Neural cell (in vitro differentiated cells): Measurements from ENCODE around the gene TLE4. TPM values are rescaled to one million over a fixed set of nuclear protein-coding genes. Genes with fewer than 3 reads are reported as not detected.

Experiments used
- H2AFZ ChIP-seq: fragments of 200-600, 300-800 bp; sonication (generic), shearing (Covaris generic); 2 replicates; pipeline ENCODE4 v1.6.0; 2014; ENCODE audit warnings: low read depth, mild to moderate bottlenecking, antibody characterized with exemption, low read length, moderate library complexity
- H3F3A ChIP-seq: fragments of 200-600 bp; shearing (Covaris generic); 2 replicates; pipeline ENCODE4 v1.6.1; 2016; ENCODE audit warnings: mild to moderate bottlenecking, moderate library complexity, mixed read lengths, antibody characterized with exemption, low read length; ENCODE audit not compliant: insufficient read depth, poor library complexity, severe bottlenecking
- H3K27ac ChIP-seq: fragments of 200-600, 300-800 bp; sonication (generic), shearing (Covaris generic); 2 replicates; pipeline ENCODE4 v1.5.1; 2014; ENCODE audit warnings: mild to moderate bottlenecking, low read length, moderate library complexity
- H3K27me3 ChIP-seq: fragments of 300-800, 200-600 bp; sonication (generic), shearing (Covaris generic); 2 replicates; pipeline ENCODE4 v1.6.0; 2014; ENCODE audit warnings: mild to moderate bottlenecking, low read depth, low read length, moderate library complexity; ENCODE audit not compliant: insufficient read depth
- H3K36me3 ChIP-seq: fragments of 300-800, 200-600 bp; sonication (generic), shearing (Covaris generic); 2 replicates; pipeline ENCODE4 v1.5.1; 2014; ENCODE audit warnings: mild to moderate bottlenecking, antibody characterized with exemption, low read length, moderate library complexity; ENCODE audit not compliant: insufficient read depth
- H3K4me2 ChIP-seq: fragments of 300-800, 200-600 bp; sonication (generic), shearing (Covaris generic); 2 replicates; pipeline ENCODE4 v1.6.0; 2014; ENCODE audit warnings: mild to moderate bottlenecking, low read length
- H3K4me3 ChIP-seq: fragments of 300-800, 200-600 bp; sonication (generic), shearing (Covaris generic); 2 replicates; pipeline ENCODE4 v1.5.1; 2014; ENCODE audit warnings: mild to moderate bottlenecking, low read length, moderate library complexity
- H3K79me2 ChIP-seq: fragments of 200-600 bp; shearing (Covaris generic); replicated peaks from 2 replicates; pipeline ENCODE4 v1.6.0; 2014; ENCODE audit warnings: mild to moderate bottlenecking, low read length, moderate library complexity; ENCODE audit not compliant: insufficient read depth
- H3K9ac ChIP-seq: fragments of 300-800, 200-600 bp; sonication (generic), shearing (Covaris generic); 2 replicates; pipeline ENCODE4 v1.6.1; 2016; ENCODE audit warnings: mild to moderate bottlenecking, low read length, mixed read lengths
- H3K9me2 ChIP-seq: fragments of 200-600 bp; shearing (Covaris generic); 2 replicates; pipeline ENCODE4 v1.6.1; 2016; ENCODE audit warnings: mild to moderate bottlenecking, low read length, mixed read lengths; ENCODE audit not compliant: insufficient read depth
- H3K9me3 ChIP-seq: fragments of 200-600, 300-800 bp; sonication (generic), shearing (Covaris generic); 2 replicates; pipeline ENCODE4 v1.6.1; 2016; ENCODE audit warnings: mild to moderate bottlenecking, mixed run types, low read length, moderate library complexity, mixed read lengths
- H4K20me1 ChIP-seq: fragments of 200-600 bp; shearing (Covaris generic); 2 replicates; pipeline ENCODE4 v1.6.1; 2016; ENCODE audit warnings: mild to moderate bottlenecking, mixed run types; ENCODE audit not compliant: insufficient read depth
- EP300 ChIP-seq: fragments of 450-650 bp; conservative IDR thresholded peaks from 2 replicates; pipeline ENCODE4 v1.6.1; 2014; ENCODE audit warnings: antibody characterized with exemption, mild to moderate bottlenecking, moderate library complexity; ENCODE audit not compliant: poor library complexity, severe bottlenecking
- EZH2 ChIP-seq: fragments of 200-600, 300-800 bp; shearing (Covaris generic), sonication (generic); IDR thresholded peaks from 2 replicates; pipeline ENCODE4 v1.6.1; 2014; ENCODE audit warnings: antibody characterized with exemption, low read length, borderline replicate concordance, mild to moderate bottlenecking; ENCODE audit not compliant: insufficient read depth, poor library complexity, severe bottlenecking
- MXI1 ChIP-seq: fragments of 450-650 bp; conservative IDR thresholded peaks from 2 replicates; pipeline ENCODE4 v1.6.1; 2014; ENCODE audit warnings: antibody characterized with exemption, mild to moderate bottlenecking; ENCODE audit not compliant: poor library complexity, severe bottlenecking
- POLR2AphosphoS5 ChIP-seq: IDR thresholded peaks from 2 replicates; pipeline ENCODE4 v1.6.1; 2012
- RAD21 ChIP-seq: fragments of 450-650 bp; conservative IDR thresholded peaks from 2 replicates; pipeline ENCODE4 v1.6.1; 2014; ENCODE audit warnings: antibody characterized with exemption, mild to moderate bottlenecking, moderate library complexity
- SMC3 ChIP-seq: fragments of 450-650 bp; conservative IDR thresholded peaks from 2 replicates; pipeline ENCODE4 v1.6.1; 2014; ENCODE audit warnings: antibody characterized with exemption, mild to moderate bottlenecking, moderate library complexity; ENCODE audit not compliant: poor library complexity
- TAF1 ChIP-seq: IDR thresholded peaks from 2 replicates; pipeline ENCODE4 v1.6.1; 2012; ENCODE audit warnings: low read depth
- polyA plus RNA-seq: library from polyadenylated mRNA; depleted of rRNA; stranded (reverse); fragments of >200 nt; gene quantifications from 2 replicates; pipeline ENCODE4 v1.2.3, GENCODE V29; 2014
- TF ChIP-seq, protein P1 (sequence below): fragments of 450-650 bp; IDR thresholded peaks from 2 replicates; pipeline ENCODE4 v1.5.1; 2014; ENCODE audit warnings: antibody characterized with exemption, mild to moderate bottlenecking, moderate library complexity; ENCODE audit not compliant: poor library complexity, severe bottlenecking
- TF ChIP-seq, protein P2 (sequence below): IDR thresholded peaks from 2 replicates; pipeline ENCODE4 v1.6.1; 2012; ENCODE audit warnings: borderline replicate concordance

TLE4 gene
- polyA plus RNA-seq, 1 donor from 2014 or later: 143 TPM

DNA sequence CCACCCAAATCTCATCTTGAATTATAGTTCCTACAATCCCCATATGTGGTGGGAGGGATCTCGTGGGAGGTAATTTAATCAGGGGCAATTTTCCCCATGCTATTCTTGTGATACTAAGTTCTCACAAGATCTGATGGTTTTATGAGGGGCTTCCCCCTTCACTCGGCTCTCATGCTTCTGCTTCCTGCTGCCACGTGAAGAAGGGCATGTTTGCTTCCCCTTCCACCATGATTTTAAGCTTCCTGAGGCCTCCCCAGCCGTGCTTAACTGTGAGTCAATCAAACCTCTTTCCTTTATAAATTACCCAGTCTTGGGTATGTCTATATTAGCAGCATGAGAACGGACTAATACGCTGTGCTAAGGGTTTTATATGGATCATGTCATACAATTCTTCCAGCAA is 72.3 kb downstream of the TLE4 start:
- Histone ChIP-seq H3K36me3 (peaks cover 15% of the 10 kb centered on the region), H3K4me2 (no peak overlapping the region), H3K27me3 (no peaks in the 10 kb centered on the region), H2AFZ (no peak overlapping the region), H3K79me2 (peaks cover 75% of the 10 kb centered on the region), H3K9ac (no peak overlapping the region), H3K4me3 (no peak overlapping the region), H3K27ac (no peak overlapping the region), H3F3A (no peaks in the 10 kb centered on the region), H3K9me2 (no peaks in the 10 kb centered on the region), H3K9me3 (no peaks in the 10 kb centered on the region), H4K20me1 (no peaks in the 10 kb centered on the region)
- TF ChIP-seq, protein P1, sequence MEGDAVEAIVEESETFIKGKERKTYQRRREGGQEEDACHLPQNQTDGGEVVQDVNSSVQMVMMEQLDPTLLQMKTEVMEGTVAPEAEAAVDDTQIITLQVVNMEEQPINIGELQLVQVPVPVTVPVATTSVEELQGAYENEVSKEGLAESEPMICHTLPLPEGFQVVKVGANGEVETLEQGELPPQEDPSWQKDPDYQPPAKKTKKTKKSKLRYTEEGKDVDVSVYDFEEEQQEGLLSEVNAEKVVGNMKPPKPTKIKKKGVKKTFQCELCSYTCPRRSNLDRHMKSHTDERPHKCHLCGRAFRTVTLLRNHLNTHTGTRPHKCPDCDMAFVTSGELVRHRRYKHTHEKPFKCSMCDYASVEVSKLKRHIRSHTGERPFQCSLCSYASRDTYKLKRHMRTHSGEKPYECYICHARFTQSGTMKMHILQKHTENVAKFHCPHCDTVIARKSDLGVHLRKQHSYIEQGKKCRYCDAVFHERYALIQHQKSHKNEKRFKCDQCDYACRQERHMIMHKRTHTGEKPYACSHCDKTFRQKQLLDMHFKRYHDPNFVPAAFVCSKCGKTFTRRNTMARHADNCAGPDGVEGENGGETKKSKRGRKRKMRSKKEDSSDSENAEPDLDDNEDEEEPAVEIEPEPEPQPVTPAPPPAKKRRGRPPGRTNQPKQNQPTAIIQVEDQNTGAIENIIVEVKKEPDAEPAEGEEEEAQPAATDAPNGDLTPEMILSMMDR: no peak
- TF ChIP-seq SMC3 (no peak), RAD21 (no peak), TAF1 (no peak), EZH2 (no peak), POLR2AphosphoS5 (no peak), MXI1 (no peak), EP300 (no peak)
- TF ChIP-seq, protein P2, sequence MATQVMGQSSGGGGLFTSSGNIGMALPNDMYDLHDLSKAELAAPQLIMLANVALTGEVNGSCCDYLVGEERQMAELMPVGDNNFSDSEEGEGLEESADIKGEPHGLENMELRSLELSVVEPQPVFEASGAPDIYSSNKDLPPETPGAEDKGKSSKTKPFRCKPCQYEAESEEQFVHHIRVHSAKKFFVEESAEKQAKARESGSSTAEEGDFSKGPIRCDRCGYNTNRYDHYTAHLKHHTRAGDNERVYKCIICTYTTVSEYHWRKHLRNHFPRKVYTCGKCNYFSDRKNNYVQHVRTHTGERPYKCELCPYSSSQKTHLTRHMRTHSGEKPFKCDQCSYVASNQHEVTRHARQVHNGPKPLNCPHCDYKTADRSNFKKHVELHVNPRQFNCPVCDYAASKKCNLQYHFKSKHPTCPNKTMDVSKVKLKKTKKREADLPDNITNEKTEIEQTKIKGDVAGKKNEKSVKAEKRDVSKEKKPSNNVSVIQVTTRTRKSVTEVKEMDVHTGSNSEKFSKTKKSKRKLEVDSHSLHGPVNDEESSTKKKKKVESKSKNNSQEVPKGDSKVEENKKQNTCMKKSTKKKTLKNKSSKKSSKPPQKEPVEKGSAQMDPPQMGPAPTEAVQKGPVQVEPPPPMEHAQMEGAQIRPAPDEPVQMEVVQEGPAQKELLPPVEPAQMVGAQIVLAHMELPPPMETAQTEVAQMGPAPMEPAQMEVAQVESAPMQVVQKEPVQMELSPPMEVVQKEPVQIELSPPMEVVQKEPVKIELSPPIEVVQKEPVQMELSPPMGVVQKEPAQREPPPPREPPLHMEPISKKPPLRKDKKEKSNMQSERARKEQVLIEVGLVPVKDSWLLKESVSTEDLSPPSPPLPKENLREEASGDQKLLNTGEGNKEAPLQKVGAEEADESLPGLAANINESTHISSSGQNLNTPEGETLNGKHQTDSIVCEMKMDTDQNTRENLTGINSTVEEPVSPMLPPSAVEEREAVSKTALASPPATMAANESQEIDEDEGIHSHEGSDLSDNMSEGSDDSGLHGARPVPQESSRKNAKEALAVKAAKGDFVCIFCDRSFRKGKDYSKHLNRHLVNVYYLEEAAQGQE: no peak

DNA sequence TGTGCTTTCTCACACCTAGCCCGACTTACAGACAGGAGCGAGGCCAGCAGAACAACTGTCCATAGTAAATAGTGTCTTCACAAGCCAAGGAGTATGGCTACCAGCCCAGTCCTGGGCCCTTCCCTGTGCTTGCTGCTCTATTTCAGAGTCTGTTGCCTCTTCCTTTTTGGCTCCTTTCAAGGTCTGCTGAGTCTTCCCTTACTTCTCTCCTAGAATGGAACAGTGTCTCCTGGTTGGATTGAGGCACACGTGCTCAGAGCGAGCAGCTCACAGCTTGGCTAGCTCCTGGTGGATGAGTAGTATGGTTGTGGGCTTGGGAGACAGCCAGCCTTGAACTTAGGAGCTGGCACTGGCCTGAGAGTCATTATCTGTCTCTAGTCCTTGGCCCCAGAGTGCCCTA is 72.8 kb downstream of the TLE4 start:
- Histone ChIP-seq H3K36me3 (peaks cover 11% of the 10 kb centered on the region), H3K9ac (no peak overlapping the region), H3K79me2 (peaks cover 75% of the 10 kb centered on the region), H3K4me3 (no peak overlapping the region), H3F3A (no peaks in the 10 kb centered on the region), H4K20me1 (no peaks in the 10 kb centered on the region), H3K9me3 (no peaks in the 10 kb centered on the region), H3K27me3 (no peaks in the 10 kb centered on the region), H3K27ac (no peak overlapping the region), H2AFZ (no peak overlapping the region), H3K4me2 (no peak overlapping the region), H3K9me2 (no peaks in the 10 kb centered on the region)
- TF ChIP-seq TAF1 (no peak), RAD21 (no peak), POLR2AphosphoS5 (no peak), EP300 (no peak), EZH2 (no peak), SMC3 (no peak), MXI1 (no peak)
- TF ChIP-seq, protein P2: no peak
- TF ChIP-seq, protein P1: no peak
